Natural killer cell treated with Interleukin-12 subunit alpha and Interleukin-12 subunit beta and Interleukin-15 and Interleukin-18, amount 100 ng/mL, for 72 hours (primary cell): ENCODE data around the gene HAAO. TPM values are rescaled to one million over a fixed set of nuclear protein-coding genes. Genes with fewer than 3 reads are reported as not detected.

ENCODE experiments used
- ATAC-seq, 2 donors: fragments of 150-1000 bp; cut with Tn5 transposase in 1 of 2; sonication (Bioruptor Pico), chemical (Tn5 transposase) in 1 of 2; 2 replicates each; pipeline ENCODE4 v1.10.0; 2021
- DNase-seq: peaks from one replicate; pipeline ENCODE4 v3.0.0; 2022; ENCODE audit warnings: low spot score
- H3K27ac Mint-ChIP-seq, 2 donors: 1 replicate in 1 of 2; 2 replicates in 1 of 2; pipeline ENCODE4 v1.8.0; 2022; ENCODE audit warnings: mixed read lengths in 2 of 2, mild to moderate bottlenecking in 1 of 2, moderate library complexity in 1 of 2
- H3K27me3 Mint-ChIP-seq, 2 donors: 1 replicate in 1 of 2; 2 replicates in 1 of 2; pipeline ENCODE4 v1.8.0; 2022; ENCODE audit warnings: mixed read lengths in 2 of 2
- H3K36me3 Mint-ChIP-seq: one replicate; pipeline ENCODE4 v1.8.0; 2022; ENCODE audit warnings: mixed read lengths
- H3K4me1 Mint-ChIP-seq, 2 donors: 1 replicate in 1 of 2; 2 replicates in 1 of 2; pipeline ENCODE4 v1.8.0; 2022; ENCODE audit warnings: low read depth in 2 of 2, mixed read lengths in 2 of 2, mild to moderate bottlenecking in 1 of 2
- H3K4me3 Mint-ChIP-seq: one replicate; pipeline ENCODE4 v1.8.0; 2022; ENCODE audit warnings: mixed read lengths
- H3K9me3 Mint-ChIP-seq: 2 replicates; pipeline ENCODE4 v1.8.0; 2022; ENCODE audit warnings: mixed read lengths
- total RNA-seq, 2 donors: library from RNA; stranded (reverse); gene quantifications; one replicate each; pipeline ENCODE4 v1.2.3, GENCODE V29; 2022

Gene HAAO
- total RNA-seq, 2 donors from 2014 or later: not detected

DNA sequence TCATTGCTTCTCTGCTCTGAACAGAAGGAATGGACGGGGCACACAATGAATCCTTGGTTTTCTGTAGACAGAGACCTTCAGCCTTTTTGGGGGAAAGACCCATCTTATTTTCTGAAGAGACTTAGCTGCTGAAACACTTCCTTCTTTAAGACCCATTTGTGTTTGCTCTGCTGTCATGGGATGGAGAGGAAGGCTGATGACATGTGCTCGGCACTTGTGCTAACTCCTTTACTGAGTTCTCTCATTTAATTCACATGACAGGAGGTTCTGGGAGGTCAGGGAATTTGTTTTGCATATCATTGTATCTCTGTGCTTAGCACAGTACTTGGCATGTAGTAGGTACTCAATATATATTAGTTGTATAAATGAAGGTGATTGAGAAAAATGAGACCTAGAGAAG lies 67.5 kb downstream of the HAAO start:
- H3K4me3 Mint-ChIP-seq: no peak overlapping the region
- no peaks in the 10 kb centered on the region for H3K9me3 Mint-ChIP-seq
- peaks cover 4% of the 10 kb centered on the region for H3K36me3 Mint-ChIP-seq
- DNase-seq: no peak
- peaks cover 2 to 8% of the 10 kb centered on the region in 2 donors for H3K4me1 Mint-ChIP-seq
- H3K27me3 Mint-ChIP-seq: no peaks in the 10 kb centered on the region
- no peak for ATAC-seq
- no peak overlapping the region for H3K27ac Mint-ChIP-seq

DNA sequence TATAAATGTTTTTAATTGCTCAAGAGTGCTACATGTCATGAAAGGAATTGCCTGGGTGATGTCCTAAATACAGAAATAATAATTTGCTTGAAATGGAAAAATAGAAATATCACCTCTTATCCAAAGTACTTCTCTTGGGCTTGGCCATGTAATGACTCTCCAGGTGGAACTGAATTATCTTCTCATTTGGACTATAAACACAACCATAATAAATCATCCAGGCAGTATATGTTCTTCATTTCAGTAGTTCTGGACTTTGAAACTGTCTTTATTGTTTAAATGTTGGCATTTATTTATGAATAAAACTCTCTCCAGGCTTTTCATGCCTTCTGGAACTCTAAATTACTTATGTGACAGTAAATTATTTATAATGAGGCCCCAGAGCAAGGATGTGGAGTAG lies 68.9 kb downstream of the HAAO start:
- H3K36me3 Mint-ChIP-seq: no peaks in the 10 kb centered on the region
- H3K4me1 Mint-ChIP-seq: peaks cover 2 to 8% of the 10 kb centered on the region in 2 donors
- H3K4me3 Mint-ChIP-seq: no peak overlapping the region
- no peak for ATAC-seq
- H3K27me3 Mint-ChIP-seq: no peaks in the 10 kb centered on the region
- no peak for DNase-seq
- no peaks in the 10 kb centered on the region for H3K9me3 Mint-ChIP-seq
- no peak overlapping the region for H3K27ac Mint-ChIP-seq

DNA sequence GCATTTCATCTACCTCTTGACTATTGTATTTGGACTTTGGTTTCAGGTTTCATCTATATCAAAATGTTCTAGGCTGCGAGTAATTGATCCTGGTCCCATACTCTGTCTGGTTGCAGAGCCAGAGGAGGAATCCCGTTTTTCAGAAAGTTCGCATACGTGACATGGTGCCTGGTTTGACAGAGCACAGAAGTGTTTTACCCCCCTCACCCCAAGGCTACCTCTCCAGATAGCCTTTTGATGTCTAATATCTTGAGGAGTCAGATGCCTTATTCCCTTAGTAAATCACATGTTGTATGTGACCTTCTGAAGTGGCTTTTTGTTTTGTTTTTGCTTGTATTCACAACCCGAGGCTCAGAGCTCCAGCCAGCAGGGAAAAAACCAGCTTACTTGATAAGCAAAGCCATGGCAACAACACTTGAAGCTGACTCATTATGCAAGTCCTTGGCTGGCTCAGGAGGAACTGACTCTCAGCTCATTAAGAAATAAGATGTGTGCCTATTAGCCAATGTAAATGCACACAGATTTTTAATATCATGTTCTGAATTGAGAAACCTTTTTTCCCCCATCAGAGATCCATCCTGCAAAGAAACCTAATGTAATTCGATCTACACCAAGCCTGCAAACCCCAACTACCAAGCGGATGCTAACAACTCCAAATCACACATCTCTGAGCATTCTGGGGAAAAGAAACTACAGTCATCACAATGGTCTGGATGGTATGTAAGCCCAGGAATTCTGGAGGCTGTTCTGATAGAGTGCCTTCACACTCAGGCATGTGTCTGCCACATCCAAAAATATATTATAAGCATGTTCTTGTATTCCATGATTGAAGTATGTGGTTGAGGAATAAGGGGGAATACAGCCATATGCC lies 69.8 kb downstream of the HAAO start:
- Mint-ChIP-seq H3K4me1 (peaks cover 2 to 8% of the 10 kb centered on the region in 2 donors), H3K27ac (no peak overlapping the region), H3K4me3 (no peak overlapping the region), H3K9me3 (no peaks in the 10 kb centered on the region), H3K27me3 (no peaks in the 10 kb centered on the region), H3K36me3 (no peaks in the 10 kb centered on the region)
- DNase-seq (no peak), ATAC-seq (peak; percentile 64 to 85)

DNA sequence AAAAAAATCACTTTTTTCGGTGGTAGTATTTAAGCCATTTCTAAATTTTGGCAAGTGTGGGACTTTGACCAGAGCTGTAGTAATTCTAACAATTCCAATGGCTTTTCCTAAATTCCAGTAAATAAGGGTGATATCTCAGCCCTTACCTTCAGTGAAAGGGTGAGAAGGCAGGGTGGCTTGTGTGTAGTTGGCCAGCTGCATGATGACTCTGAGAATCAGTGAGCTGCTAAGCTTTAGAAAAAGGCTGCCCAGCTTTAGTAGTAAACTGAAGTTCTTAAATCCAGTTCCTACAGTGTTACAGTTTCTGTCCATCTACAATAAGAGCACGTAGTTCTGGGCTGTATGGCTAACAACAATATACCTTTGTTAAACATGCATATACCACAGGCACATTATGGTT lies 70.5 kb downstream of the HAAO start:
- Mint-ChIP-seq H3K4me3 (no peak overlapping the region), H3K9me3 (no peaks in the 10 kb centered on the region), H3K27ac (no peak overlapping the region), H3K27me3 (no peaks in the 10 kb centered on the region), H3K36me3 (no peaks in the 10 kb centered on the region), H3K4me1 (peaks cover 2 to 8% of the 10 kb centered on the region in 2 donors)
- no peak for DNase-seq
- ATAC-seq: no peak

Other genes starting within 250 kb of the HAAO start
- gene MTA3, start 224.0 kb downstream of the HAAO start, total RNA-seq: 10 to 100 TPM; 18.7 to 21.2 TPM
- gene OXER1, start 28.4 kb downstream of the HAAO start, total RNA-seq: not detected